HG02970 (cell line): ENCODE data around the gene RAP2B.
"Not testable (repeated sequence)": the region's sequence is repeated elsewhere in the genome, so short reads cannot be mapped to it uniquely, and the experiment has no call there.

ENCODE experiments used
- ATAC-seq: cut with Tn5 transposase; IDR thresholded peaks from one replicate; pipeline ENCODE4 v1.9.1; 2021; ENCODE audit warnings: mild to moderate bottlenecking, moderate library complexity, moderate number of reproducible peaks; ENCODE audit not compliant: unreplicated experiment, low FRiP score

The RAP2B gene

DNA sequence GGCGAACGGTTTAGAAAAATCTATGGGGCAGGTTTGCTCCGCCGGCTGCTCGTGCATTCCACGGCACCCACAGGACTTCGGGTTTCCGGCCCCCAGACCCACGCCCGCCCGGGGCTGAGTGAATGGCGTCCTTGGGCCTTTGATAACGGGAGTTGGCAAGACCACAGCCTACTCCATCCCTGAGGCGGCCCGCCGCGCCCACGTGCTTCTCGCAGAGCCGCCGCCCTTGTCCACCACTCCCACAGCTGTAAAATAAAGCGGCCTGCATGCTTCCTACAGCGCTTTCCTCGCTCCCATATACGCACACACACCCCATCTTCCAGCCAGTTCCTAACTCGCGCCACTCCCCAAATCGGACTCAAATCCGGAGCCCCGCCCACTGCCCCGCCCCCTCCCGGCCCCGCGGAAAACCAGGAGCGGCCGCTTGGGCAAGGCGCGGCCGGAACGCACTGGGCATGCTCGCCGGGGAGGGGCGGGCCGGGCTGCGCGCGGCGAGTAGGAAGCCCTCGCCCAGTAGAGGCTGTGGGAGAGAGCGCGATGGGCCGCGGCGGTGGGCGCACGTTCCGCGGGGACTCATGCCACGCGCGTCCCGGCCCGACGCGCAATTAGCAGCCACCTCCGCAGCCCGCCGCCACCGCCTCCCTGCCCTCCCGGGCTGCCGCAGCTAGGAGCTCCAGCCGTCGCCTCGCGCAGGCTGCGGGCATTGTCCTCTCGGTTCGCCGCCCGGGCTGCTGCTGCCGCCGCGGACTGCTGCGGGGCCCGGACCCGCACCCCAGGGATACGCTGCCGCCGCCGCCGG lies at the start of gene RAP2B:
Gene RAP2B (plus strand): TSS at position 513 of the 799 bp plus-strand sequence. CDS start 468 bp downstream, outside the sequence.
- peak; percentile 54 for ATAC-seq

- ATAC-seq = no peak
These were observed 48.5 kb upstream of the RAP2B start for GRCh38 chr3:153113541-153113940.

GRCh38 chr3:153114270-153114669 lies 47.8 kb upstream of the RAP2B start:
- ATAC-seq = not testable (repeated sequence)

GRCh38 chr3:153115326-153115725 lies 46.7 kb upstream of the RAP2B start:
- no peak for ATAC-seq

DNA sequence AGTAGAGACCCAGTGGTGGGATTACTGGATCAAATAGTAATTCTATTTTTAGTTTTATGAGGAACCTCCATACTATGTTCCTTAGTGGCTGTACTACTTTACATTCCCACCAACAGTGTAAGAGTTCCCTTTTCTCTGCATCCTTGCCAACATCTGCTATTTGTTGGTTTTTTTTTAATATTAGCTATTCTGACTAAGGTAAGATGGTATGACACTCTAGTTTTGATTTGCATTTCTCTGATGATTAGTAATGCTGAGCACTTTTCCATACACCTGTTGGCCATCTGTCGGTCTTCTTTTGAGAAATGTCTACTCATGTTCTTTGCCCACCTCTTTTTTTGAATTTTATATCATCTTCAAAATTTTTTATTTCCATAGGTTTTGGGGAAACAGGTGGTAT lies 34.2 kb upstream of the RAP2B start:
- ATAC-seq = no peak

DNA sequence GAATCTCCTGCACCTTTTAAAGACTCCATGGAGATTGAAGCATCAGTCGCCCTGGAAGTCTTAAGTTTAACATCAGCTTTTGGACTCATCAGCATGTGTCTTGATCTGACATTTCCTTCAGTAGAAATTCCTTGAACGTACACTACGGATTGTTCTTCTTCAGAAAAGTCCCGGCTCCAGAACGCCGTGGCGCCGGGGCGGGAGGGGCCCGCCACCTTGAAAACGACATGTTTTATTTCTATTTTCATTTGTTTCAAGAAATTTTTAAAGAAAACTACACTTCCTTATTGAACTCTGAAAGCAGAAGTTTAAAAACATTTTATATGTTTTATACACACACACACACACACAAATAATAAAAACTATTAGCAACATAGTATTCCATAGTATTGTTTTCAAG lies 32.6 kb upstream of the RAP2B start:
- no peak for ATAC-seq

- no peak for ATAC-seq
These were observed 32.2 kb upstream of the RAP2B start for GRCh38 chr3:153129866-153130265.

GRCh38 chr3:153130312-153130977 lies 31.6 kb upstream of the RAP2B start:
- ATAC-seq = peak; percentile 79

DNA sequence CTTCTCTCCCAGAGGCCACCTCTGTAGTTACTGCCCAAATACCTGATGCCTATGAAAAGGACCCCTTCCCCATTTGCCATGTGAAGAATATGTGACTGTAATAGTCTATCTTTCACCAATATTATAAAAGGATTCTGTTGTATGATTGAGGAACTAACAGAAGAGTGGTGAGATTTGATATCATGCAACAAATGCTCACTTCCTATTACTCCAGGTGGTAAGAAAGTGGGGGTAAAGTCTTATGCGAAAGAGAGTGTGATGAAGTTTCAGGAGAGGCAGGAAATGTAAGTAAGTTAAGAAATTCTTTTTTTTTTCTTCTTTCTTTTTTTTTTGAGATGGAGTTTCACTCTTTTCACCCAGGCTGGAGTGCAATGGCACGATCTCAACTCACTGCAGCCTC lies 24.4 kb upstream of the RAP2B start:
- no peak for ATAC-seq

DNA sequence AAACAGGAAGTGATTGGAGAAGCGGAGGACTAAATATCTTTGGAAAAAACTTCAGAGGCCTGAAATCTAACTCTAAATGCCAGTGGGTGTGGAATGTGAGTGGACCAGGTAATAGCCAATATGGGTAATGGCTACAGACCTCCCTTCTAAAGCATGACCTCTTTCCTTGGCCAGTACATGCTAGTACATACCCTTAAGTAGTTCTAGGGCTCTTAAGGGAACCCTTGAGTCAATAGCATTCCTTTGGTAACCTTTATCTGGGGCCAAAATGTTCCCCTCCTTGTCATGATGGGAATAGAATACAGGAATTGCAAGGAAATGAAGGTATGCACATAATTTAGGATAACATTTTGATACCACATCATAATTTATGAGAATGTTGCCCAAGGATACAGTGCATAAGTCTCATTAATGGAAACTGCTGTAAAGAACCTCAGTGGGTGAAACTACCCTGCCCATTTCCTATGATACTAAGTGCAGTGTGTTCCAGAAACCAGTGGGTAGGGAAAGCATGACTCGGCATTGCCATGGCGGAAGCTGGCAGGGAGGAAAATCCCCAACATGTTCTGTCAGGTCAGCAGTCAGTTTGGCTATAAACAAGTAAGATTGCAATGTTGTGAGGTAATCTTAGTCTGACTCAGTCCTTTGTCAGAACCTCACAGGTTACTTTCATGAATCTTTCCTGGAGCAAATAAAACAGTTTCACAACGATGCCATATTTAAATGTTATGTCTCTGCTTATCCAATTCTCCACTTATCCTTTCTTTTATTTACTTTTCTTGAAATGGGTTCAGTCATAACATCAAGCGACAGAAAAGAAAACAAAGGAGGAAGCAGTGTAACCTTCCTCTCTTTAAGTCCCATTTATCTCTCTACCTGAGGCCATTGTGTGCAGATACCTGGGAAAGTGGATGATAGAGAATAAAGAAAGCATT lies 23.5 kb upstream of the RAP2B start:
- peak; percentile 73 for ATAC-seq

DNA sequence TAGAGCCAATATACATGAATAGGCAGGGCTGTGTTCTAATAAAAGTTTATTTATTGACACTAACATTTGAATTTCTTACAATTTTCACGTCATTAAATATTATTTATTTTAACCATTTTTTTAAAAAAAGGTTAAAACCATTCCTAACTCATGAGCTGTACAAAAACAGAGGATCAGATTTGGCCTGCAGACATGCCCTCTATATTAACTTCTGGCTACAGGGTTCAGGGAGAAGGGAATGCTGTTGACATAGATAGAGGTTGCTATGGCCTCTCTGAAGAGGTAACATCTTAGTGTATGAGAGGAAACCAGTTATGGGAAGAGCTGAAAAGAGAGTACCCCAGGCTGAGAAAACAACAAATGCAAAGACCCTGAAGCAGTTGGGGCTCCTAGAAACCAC lies 19.1 kb upstream of the RAP2B start:
- no peak for ATAC-seq

GRCh38 chr3:153144071-153144470 lies 18.0 kb upstream of the RAP2B start:
- ATAC-seq = no peak

DNA sequence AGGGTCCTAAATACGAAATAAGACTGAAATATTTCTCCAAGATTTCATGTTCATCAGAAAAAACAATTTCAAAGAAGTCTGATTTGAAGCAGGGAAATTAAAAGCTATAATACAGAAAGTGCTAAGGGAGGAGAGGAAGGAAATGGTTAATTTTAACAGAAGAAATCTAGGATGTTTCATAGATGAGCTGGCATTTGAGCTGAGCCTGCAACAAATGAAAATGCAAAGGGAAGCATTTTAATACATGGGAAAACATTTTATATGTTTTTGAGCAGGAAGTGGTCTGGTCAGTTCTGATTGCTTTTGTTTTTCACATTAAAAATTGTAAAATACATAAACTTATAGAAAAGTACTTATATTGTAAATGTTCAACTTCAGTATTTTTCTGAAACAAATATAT lies 17.2 kb upstream of the RAP2B start:
- no peak for ATAC-seq

- ATAC-seq = no peak
These were observed 16.6 kb upstream of the RAP2B start for GRCh38 chr3:153145454-153145853.

DNA sequence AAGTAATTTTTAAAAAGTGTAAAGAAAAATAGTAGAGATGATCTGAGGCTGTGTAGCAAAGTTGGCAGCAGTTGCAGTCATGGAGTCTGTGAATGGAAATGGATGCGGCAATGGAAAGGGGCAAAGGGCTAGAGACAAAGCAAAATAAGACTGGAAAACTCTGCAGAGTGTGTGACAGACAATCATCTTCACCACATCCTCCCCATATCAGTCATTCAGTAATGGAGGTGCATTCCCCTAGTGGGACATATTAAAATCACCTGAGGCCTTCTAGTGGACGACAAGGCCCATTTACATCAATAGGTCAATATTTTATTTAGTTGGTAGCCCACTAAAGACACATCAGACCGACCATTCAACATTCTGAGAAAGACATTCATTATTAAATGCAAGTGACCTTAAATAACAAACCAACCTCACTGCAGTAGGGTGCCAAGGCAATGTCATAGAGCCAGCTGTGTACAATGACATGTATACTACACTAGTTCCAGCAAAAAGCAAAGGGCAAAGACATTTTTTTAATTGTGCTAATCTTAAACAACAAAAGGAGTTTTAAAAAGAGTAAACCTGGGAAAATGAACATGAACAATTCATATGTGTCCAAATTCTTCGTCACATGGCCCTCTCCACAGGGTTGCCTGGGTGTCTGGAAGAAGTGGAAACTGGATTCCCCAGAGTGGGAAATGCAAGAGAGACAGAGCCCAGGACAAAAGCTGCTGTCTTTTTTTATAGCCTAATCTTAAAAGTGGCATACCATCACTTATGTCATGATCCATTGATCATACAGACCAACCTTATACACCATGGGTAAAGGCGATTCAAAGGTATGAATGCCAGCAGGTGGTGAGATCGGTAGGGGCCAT lies 15.6 kb upstream of the RAP2B start:
- no peak for ATAC-seq

DNA sequence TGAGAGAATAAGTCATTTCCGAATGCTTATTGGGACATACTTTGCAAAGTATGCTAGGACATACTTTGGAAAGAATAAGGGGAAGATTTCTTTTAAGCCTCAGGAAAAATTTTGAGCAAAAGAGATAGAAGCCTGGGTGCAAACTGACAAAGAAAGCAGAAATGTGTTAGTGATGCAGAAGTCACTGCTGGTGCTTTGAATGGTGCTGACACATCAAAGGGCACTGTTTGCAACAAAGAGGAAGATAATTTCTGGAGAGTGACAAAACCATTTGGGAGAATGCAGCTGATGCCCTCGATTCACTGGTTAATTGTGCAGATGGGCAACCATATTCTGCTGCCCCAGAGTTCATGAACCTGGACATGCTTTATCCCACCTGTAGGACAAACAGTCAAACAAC lies 11.0 kb upstream of the RAP2B start:
- ATAC-seq = no peak

- ATAC-seq = not testable (repeated sequence)
These were observed 6.2 kb upstream of the RAP2B start for GRCh38 chr3:153155786-153156185.

GRCh38 chr3:153158189-153158588 lies 3.8 kb upstream of the RAP2B start:
- ATAC-seq = no peak

DNA sequence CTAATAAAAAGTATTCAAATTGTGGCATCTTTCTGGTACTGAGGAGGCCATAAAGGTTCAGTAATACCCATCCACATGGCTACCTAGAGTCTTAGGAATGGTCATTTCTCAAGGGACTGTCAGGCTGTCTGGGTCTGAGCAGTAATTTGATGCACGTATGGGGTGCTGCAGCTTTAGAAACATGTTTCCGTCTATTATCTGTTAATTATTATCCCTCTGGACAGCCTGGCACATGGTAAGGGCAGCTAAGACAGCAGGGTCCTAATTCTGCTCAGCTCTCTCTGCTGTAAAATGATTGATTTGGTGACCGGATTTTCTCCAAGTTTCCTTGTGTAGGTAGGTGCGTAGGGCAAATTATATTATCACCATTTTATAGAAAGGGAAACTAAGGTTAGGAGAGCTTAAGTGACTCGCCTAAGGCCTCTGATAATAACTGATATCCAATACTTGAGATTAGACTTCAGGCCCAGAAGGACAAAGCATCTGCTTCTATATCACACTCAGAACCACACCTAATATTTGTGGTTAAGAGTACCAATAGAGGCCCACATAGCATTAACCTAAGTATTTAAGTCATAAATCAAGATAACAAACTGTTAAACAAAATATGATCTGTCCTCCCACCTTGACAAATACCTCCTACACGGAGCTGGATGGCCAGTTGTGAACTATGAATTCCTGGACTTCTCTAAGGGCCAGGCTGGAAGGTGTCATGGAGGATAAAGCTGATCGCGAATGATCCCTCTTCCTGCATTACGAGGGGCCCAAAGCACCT lies 2.9 kb upstream of the RAP2B start:
- no peak for ATAC-seq
